Trophoblast cell (in vitro differentiated cells and primary cell): ENCODE results near the gene ARHGAP8. TPM values are rescaled to one million over a fixed set of nuclear protein-coding genes. Genes with fewer than 3 reads are reported as not detected.

ENCODE experiments used
- DNase-seq, 2 donors: peaks; one replicate each; pipeline ENCODE4 v3.0.0-alpha.2; 2016
- H2AFZ ChIP-seq: 2 replicates; pipeline ENCODE4 v1.6.1; 2013; ENCODE audit warnings: low read length, moderate library complexity, mild to moderate bottlenecking; ENCODE audit not compliant: insufficient read depth, poor library complexity
- H2AK5ac ChIP-seq: 2 replicates; pipeline ENCODE4 v1.6.1; 2013; ENCODE audit warnings: mild to moderate bottlenecking, low read length
- H2BK120ac ChIP-seq: 2 replicates; pipeline ENCODE4 v1.6.1; 2013; ENCODE audit warnings: low read length, mild to moderate bottlenecking, moderate library complexity; ENCODE audit not compliant: insufficient read depth, poor library complexity
- H2BK12ac ChIP-seq: 2 replicates; pipeline ENCODE4 v1.6.1; 2013; ENCODE audit warnings: mild to moderate bottlenecking, low read length, moderate library complexity
- H2BK5ac ChIP-seq: 2 replicates; pipeline ENCODE4 v1.6.1; 2013; ENCODE audit warnings: low read length, low read depth, moderate library complexity, mild to moderate bottlenecking; ENCODE audit not compliant: poor library complexity
- H3K14ac ChIP-seq: 2 replicates; pipeline ENCODE4 v1.6.1; 2013; ENCODE audit warnings: mild to moderate bottlenecking, low read length
- H3K18ac ChIP-seq: 2 replicates; pipeline ENCODE4 v1.6.1; 2013; ENCODE audit warnings: mild to moderate bottlenecking, low read length
- H3K23ac ChIP-seq: 2 replicates; pipeline ENCODE4 v1.6.1; 2013; ENCODE audit warnings: low read length
- H3K27ac ChIP-seq: 2 replicates; pipeline ENCODE4 v1.5.1; 2013; ENCODE audit warnings: low read depth, mild to moderate bottlenecking, inconsistent platforms, low read length, moderate library complexity
- H3K27me3 ChIP-seq: 2 replicates; pipeline ENCODE4 v1.6.1; 2013; ENCODE audit warnings: inconsistent platforms, mild to moderate bottlenecking, low read length, moderate library complexity; ENCODE audit not compliant: insufficient read depth
- H3K36me3 ChIP-seq, 2 experiments: 1 replicate in 1 of 2; 2 replicates in 1 of 2; pipeline ENCODE4 v1.6.1; 2013; ENCODE audit warnings: low read length in 2 of 2, mild to moderate bottlenecking in 2 of 2, moderate library complexity in 1 of 2; ENCODE audit not compliant: insufficient read depth in 2 of 2, control insufficient read depth in 1 of 2
- H3K4ac ChIP-seq: 2 replicates; pipeline ENCODE4 v1.6.1; 2013; ENCODE audit warnings: low read depth, mild to moderate bottlenecking, low read length, moderate library complexity
- H3K4me1 ChIP-seq, 2 experiments: 1 replicate in 1 of 2; 2 replicates in 1 of 2; pipeline ENCODE4 v1.6.1; 2013; ENCODE audit warnings: low read length in 2 of 2, mild to moderate bottlenecking in 2 of 2, moderate library complexity in 1 of 2; ENCODE audit not compliant: insufficient read depth in 2 of 2, control insufficient read depth in 1 of 2
- H3K4me2 ChIP-seq: 2 replicates; pipeline ENCODE4 v1.6.1; 2013; ENCODE audit warnings: inconsistent platforms, mild to moderate bottlenecking, low read length, moderate library complexity
- H3K4me3 ChIP-seq: 2 replicates; pipeline ENCODE4 v1.5.1; 2013; ENCODE audit warnings: mild to moderate bottlenecking, low read depth, low read length, inconsistent platforms
- H3K79me1 ChIP-seq: one replicate; pipeline ENCODE4 v1.6.1; 2013; ENCODE audit warnings: low read length
- H3K79me2 ChIP-seq: 2 replicates; pipeline ENCODE4 v1.6.1; 2013; ENCODE audit warnings: low read length, mild to moderate bottlenecking; ENCODE audit not compliant: control insufficient read depth, insufficient read depth, poor library complexity
- H3K9ac ChIP-seq: 2 replicates; pipeline ENCODE4 v1.6.1; 2013; ENCODE audit warnings: mild to moderate bottlenecking, low read length
- H3K9me3 ChIP-seq: 2 replicates; pipeline ENCODE4 v1.6.1; 2013; ENCODE audit warnings: low read depth, mild to moderate bottlenecking, control low read depth, inconsistent platforms, low read length; ENCODE audit not compliant: insufficient read depth
- H4K12ac ChIP-seq: 2 replicates; pipeline ENCODE4 v1.6.1; 2013; ENCODE audit warnings: low read depth, mild to moderate bottlenecking, low read length, moderate library complexity
- H4K8ac ChIP-seq: 2 replicates; pipeline ENCODE4 v1.6.1; 2013; ENCODE audit warnings: low read depth, mild to moderate bottlenecking, low read length, moderate library complexity
- H4K91ac ChIP-seq: one replicate; pipeline ENCODE4 v1.6.1; 2013; ENCODE audit warnings: low read depth, mild to moderate bottlenecking, low read length, moderate library complexity
- WGBS: extraction: QIAGEN DNeasy Blood & Tissue Kit; methylation state at CpG from one replicate; pipeline ENCODE4 v1.1.7; 2013; ENCODE audit warnings: missing lambda C conversion rate; ENCODE audit not compliant: insufficient read length, insufficient coverage; ENCODE audit errors: extremely low coverage; 5-methylcytosine and 5-hydroxymethylcytosine counted together
- polyA plus RNA-seq: library from polyadenylated mRNA; stranded (reverse); fragments of 200-250 nt; gene quantifications from 2 replicates; pipeline ENCODE4 v1.2.3, GENCODE V29; 2013

ARHGAP8 gene
- 56.7 and 58.2 TPM in 2 replicates for polyA plus RNA-seq

DNA sequence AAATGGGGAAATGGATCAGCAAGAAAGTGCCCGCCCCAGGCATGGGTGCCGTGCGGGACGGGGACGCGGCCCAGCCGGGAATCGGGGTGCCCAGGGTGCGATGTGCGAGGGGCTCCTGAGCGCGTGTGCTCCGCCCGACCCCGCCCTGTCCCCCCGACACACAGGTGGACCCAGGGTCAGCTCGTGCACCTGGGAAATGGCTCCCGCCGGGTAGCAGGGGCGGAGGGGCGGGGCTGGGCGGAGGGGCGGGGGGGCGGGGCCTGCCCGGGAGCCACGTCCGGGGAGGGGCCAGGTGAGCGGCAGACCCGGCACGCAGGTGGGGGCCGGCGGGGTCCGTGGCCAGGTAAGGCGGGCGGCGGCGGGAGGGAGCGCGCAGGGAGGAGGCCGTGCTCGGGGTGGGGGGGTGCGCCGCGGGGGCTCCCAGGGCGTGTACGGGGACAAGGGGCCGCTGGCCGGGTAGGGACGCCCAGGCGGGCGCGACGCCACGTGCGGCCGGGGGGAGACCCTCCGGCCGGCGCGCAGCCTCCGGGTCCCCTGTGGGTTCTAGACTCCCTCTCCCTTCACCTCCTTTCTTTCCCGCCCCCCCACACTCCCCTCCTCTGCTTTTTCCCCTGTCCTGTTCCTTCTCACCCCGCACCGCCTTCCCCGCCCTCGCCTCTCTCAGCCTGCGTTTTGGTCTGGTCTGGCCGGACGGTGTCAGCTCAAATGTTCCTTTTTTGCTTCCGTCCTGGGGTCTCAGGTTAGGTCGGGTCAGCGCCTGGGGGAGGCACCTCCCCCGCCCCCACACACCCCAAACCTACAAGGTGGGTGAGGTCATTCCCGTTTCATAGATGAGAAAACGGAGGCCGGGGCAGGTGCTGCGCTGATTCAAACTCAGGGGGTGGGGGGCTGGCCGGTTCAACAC lies at the start of gene ARHGAP8:
Gene ARHGAP8 (plus strand): TSS at position 291 of the 904 bp plus-strand sequence. CDS start 33,953 bp downstream, outside the sequence.
- no CpG with 5 or more reads among the region's 78 CpGs for WGBS

DNA sequence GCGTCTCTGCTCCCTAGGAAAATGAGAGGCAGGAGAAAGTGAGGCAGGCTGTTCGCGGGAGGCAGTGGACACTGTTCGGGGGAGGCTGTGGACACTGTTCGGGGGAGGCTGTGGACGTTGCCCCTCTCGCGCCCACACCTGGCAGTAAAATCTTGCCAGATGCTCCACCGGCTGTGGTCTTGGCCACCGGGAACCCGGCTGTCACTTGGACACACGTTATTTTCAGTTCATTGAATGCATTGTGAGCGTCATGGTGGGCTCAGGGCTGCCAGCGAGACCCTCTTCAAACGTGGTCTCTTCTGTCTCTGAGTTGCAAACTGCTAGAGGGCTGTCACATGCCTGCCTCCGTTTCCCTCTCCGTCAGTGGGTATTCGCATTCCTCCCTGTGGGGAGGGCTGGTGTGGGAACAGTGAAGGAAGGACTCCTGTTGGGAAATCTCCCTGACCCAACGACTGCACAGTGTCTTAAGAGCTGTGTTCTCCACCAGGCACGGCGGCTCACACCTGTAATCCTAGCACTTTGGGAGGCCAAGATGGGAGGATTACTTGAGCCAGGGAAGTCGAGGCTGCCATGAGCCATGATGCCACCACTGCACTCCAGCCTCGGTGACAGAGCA lies 49.0 kb upstream of the ARHGAP8 start:
- Histone ChIP-seq H3K79me2 (peaks cover 13% of the 10 kb centered on the region), H2AK5ac (no peak overlapping the region), H3K27ac (no peak overlapping the region), H3K4me3 (peak overlapping the region; percentile 79), H2BK120ac (no peak overlapping the region), H3K4me1 (peaks cover 20 to 29% of the 10 kb centered on the region in 2 experiments), H2AFZ (no peak overlapping the region), H2BK5ac (peak overlapping the region; percentile 26), H4K8ac (no peak overlapping the region), H3K23ac (no peak overlapping the region), H4K91ac (peak overlapping the region; percentile 29), H2BK12ac (no peak overlapping the region), H4K12ac (peak overlapping the region; percentile 4), H3K4me2 (peak overlapping the region; percentile 91), H3K27me3 (no peaks in the 10 kb centered on the region), H3K18ac (peak overlapping the region; percentile 13), H3K36me3 (peaks cover 7% of the 10 kb centered on the region in 2 experiments), H3K9me3 (peaks cover 3% of the 10 kb centered on the region), H3K9ac (peak overlapping the region; percentile 50), H3K14ac (peak overlapping the region; percentile 78), H3K4ac (peak overlapping the region; percentile 37), H3K79me1 (peaks cover 33% of the 10 kb centered on the region)
- no CpG with 5 or more reads among the region's 23 CpGs for WGBS
- no peak for DNase-seq

More for the DNA sequence above, at the start of gene ARHGAP8:
- H3K4me2 ChIP-seq: peak within 1 kb of the TSS; percentile 97
- peaks cover 16% of the 10 kb centered on the region for H3K79me2 ChIP-seq
- peak within 1 kb of the TSS; percentile 52 for H2BK12ac ChIP-seq
- no peak within 1 kb of the TSS for H3K23ac ChIP-seq
- H3K27ac ChIP-seq: peak within 1 kb of the TSS; percentile 55
- H4K8ac ChIP-seq: peak within 1 kb of the TSS; percentile 98
- peak within 1 kb of the TSS; percentile 68 for H3K9ac ChIP-seq
- H4K91ac ChIP-seq: peak within 1 kb of the TSS; percentile 83
- peak in 1 of 2 donors; percentile 14 for DNase-seq
- peaks cover 26% of the 10 kb centered on the region for H3K79me1 ChIP-seq
- H2AFZ ChIP-seq: peak within 1 kb of the TSS; percentile 98
- H4K12ac ChIP-seq: peak within 1 kb of the TSS; percentile 64
- H3K4me3 ChIP-seq: peak within 1 kb of the TSS; percentile 77
- no peaks in the 10 kb centered on the region for H3K36me3 ChIP-seq
- peak within 1 kb of the TSS; percentile 30 for H2AK5ac ChIP-seq
- H3K4me1 ChIP-seq: peaks cover 26 to 29% of the 10 kb centered on the region in 2 experiments
- no peaks in the 10 kb centered on the region for H3K27me3 ChIP-seq
- no peaks in the 10 kb centered on the region for H3K9me3 ChIP-seq
- H3K14ac ChIP-seq: peak within 1 kb of the TSS; percentile 87
- peak within 1 kb of the TSS; percentile 81 for H3K18ac ChIP-seq
- peak within 1 kb of the TSS; percentile 92 for H3K4ac ChIP-seq
- H2BK5ac ChIP-seq: peak within 1 kb of the TSS; percentile 77
- peak within 1 kb of the TSS; percentile 52 for H2BK120ac ChIP-seq

DNA sequence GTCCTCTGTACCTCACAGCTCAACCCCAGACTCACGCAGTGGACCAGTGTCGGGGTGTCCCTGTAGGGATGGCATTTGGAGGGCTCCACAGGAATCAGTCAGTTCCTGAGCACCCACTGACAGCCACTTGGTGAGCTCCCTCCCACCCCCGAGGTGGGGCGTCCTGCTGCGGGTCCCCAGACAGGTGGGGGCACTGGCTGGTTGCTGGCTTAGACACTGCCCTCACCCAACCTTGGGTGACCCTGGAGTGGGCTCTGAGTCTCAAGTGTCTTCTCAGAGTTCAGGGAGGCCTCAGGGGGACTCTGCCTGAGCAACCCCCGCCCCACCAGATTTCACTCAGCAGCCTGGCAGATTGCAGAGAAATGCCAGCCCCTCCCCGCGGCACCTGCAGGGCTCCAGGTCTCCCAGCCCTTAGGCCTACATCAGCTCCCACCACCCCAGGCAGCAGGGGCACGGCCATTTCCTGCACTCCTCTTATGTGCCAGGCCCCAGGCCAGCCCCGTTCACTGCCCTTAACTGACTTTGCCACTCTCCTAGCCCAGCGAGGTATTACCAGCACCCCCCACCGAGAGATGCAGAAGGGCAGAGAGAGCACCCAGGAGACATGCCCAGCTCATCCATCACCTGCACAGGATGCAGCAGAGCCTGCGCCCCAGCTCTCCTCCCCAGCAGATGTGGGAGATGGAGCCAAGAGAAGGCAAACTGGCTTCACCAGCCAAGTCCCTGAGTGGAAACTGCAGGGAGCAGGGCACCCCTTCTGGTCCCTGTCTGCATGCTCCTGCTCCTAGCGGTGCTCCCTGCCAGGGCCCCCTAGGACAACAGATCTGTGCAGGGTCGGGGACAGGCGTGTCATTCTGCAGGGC lies 48.0 kb upstream of the ARHGAP8 start:
- Histone ChIP-seq H2AK5ac (no peak overlapping the region), H3K4ac (no peak overlapping the region), H2BK12ac (no peak overlapping the region), H3K27ac (no peak overlapping the region), H4K12ac (no peak overlapping the region), H3K27me3 (no peaks in the 10 kb centered on the region), H3K9me3 (peaks cover 3% of the 10 kb centered on the region), H3K79me1 (peaks cover 24% of the 10 kb centered on the region), H4K91ac (no peak overlapping the region), H3K4me3 (no peak overlapping the region), H2BK120ac (no peak overlapping the region), H3K14ac (no peak overlapping the region), H3K4me2 (peak overlapping the region; percentile 91), H2AFZ (no peak overlapping the region), H3K79me2 (peaks cover 13% of the 10 kb centered on the region), H3K9ac (no peak overlapping the region), H3K4me1 (peaks cover 12 to 20% of the 10 kb centered on the region in 2 experiments), H2BK5ac (no peak overlapping the region), H3K23ac (no peak overlapping the region), H4K8ac (no peak overlapping the region), H3K18ac (peak overlapping the region; percentile 19), H3K36me3 (peaks cover 8 to 10% of the 10 kb centered on the region in 2 experiments)
- no peak for DNase-seq
- no CpG with 5 or more reads among the region's 16 CpGs for WGBS

DNA sequence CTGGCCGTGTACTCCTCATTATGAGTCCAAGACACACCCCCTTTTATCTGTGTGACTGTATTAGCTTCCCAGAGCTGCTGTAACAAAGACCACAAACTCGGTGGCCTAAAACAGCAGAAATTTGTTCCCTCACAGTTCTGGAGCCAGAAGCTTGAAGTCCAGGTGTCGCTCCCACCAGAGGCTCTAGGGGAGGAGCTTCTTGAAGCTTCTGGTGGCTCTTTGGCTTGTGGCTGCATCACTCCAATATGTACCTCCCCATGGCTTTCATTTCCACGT lies 47.4 kb upstream of the ARHGAP8 start:
- Histone ChIP-seq H3K4me1 (peaks cover 10 to 17% of the 10 kb centered on the region in 2 experiments), H3K27ac (no peak overlapping the region), H2AK5ac (no peak overlapping the region), H4K8ac (no peak overlapping the region), H3K9ac (no peak overlapping the region), H3K18ac (no peak overlapping the region), H3K4me2 (no peak overlapping the region), H3K23ac (no peak overlapping the region), H3K9me3 (peaks cover 3% of the 10 kb centered on the region), H3K36me3 (peaks cover 8 to 10% of the 10 kb centered on the region in 2 experiments), H4K91ac (no peak overlapping the region), H4K12ac (no peak overlapping the region), H3K4me3 (no peak overlapping the region), H3K14ac (no peak overlapping the region), H2BK120ac (no peak overlapping the region), H3K79me1 (peaks cover 23% of the 10 kb centered on the region), H3K27me3 (no peaks in the 10 kb centered on the region), H3K79me2 (peaks cover 13% of the 10 kb centered on the region), H2BK12ac (no peak overlapping the region), H2BK5ac (no peak overlapping the region), H3K4ac (no peak overlapping the region), H2AFZ (no peak overlapping the region)
- DNase-seq: no peak
- no CpG with 5 or more reads among the region's 4 CpGs for WGBS
